ENCODE results near the gene GABRP. TPM values are rescaled to one million over a fixed set of nuclear protein-coding genes. Genes with fewer than 3 reads are reported as not detected.

The GABRP gene
- total RNA-seq, 4 donors from 2014 or later, result 0.69 to 0.74 TPM; not detected in 2

GRCh38 chr5:170844651-170845050 lies 61.1 kb downstream of the GABRP start:
- no peak for TF ChIP-seq CTCF (IDR thresholded peaks at IDR 0.05)
- no peak for ATAC-seq (ENCODE audit: low FRiP score)
- no peak for DNase-seq (ENCODE audit: low spot score)

- TF ChIP-seq CTCF (IDR thresholded peaks at IDR 0.05), result no peak
- ATAC-seq (ENCODE audit: low FRiP score), result no peak
Measured at GRCh38 chr5:170846416-170846815, 62.9 kb downstream of the GABRP start.

GRCh38 chr5:170846846-170847245 lies 63.3 kb downstream of the GABRP start:
- TF ChIP-seq CTCF (IDR thresholded peaks at IDR 0.05), result no peak
- ATAC-seq (ENCODE audit: low FRiP score) (no peak), DNase-seq (ENCODE audit: low spot score) (no peak)

More at GRCh38 chr5:170846416-170846815, 62.9 kb downstream of the GABRP start:
- DNase-seq (ENCODE audit: low spot score), result no peak

GRCh38 chr5:170848033-170848432 lies 64.5 kb downstream of the GABRP start:
- TF ChIP-seq CTCF (IDR thresholded peaks at IDR 0.05), result no peak
- ATAC-seq (ENCODE audit: low FRiP score) (no peak), DNase-seq (ENCODE audit: low spot score) (no peak)

- DNase-seq (ENCODE audit: low spot score) (no peak), ATAC-seq (ENCODE audit: low FRiP score) (no peak)
- TF ChIP-seq CTCF (IDR thresholded peaks at IDR 0.05), result no peak
Measured at GRCh38 chr5:170849374-170849773, 65.8 kb downstream of the GABRP start.

- no peak for ATAC-seq (ENCODE audit: low FRiP score)
- DNase-seq (ENCODE audit: low spot score), result no peak
- no peak for TF ChIP-seq CTCF (IDR thresholded peaks at IDR 0.05)
Measured at GRCh38 chr5:170854566-170854965, 71.0 kb downstream of the GABRP start.

- no peak for ATAC-seq (ENCODE audit: low FRiP score)
- no peak for DNase-seq (ENCODE audit: low spot score)
- no peak for TF ChIP-seq CTCF (IDR thresholded peaks at IDR 0.05)
Measured at GRCh38 chr5:170857066-170857465, 73.5 kb downstream of the GABRP start.

Data from omental fat pad (tissue), 4 donors.